Thymus (tissue), 11 donors: ENCODE data around the gene PATJ. TPM values are rescaled to one million over a fixed set of nuclear protein-coding genes. Genes with fewer than 3 reads are reported as not detected.

Source experiments
- DNase-seq, 9 donors: peaks; one replicate each; pipeline ENCODE4 v3.0.0-alpha.2; 2013; ENCODE audit warnings: low spot score in 9 of 9, low read depth in 6 of 9, missing footprints in 1 of 9
- H3K27ac ChIP-seq, 2 donors: one replicate each; pipeline ENCODE4 v1.5.1; 2013; ENCODE audit warnings: control low read depth in 1 of 2, low read depth in 1 of 2, low read length in 1 of 2, mild to moderate bottlenecking in 1 of 2, moderate library complexity in 1 of 2
- H3K27me3 ChIP-seq, 2 donors: one replicate each; pipeline ENCODE4 v1.5.1; 2013; ENCODE audit warnings: low read length in 1 of 2; ENCODE audit not compliant: control insufficient read depth in 2 of 2, insufficient read depth in 1 of 2
- H3K36me3 ChIP-seq, 2 donors: one replicate each; pipeline ENCODE4 v1.5.1; 2013; ENCODE audit warnings: low read length in 1 of 2, mild to moderate bottlenecking in 1 of 2, moderate library complexity in 1 of 2; ENCODE audit not compliant: control insufficient read depth in 2 of 2, insufficient read depth in 2 of 2
- H3K4me1 ChIP-seq, 2 donors: one replicate each; pipeline ENCODE4 v1.5.1; 2013; ENCODE audit warnings: low read length in 2 of 2; ENCODE audit not compliant: control insufficient read depth in 2 of 2, insufficient read depth in 2 of 2
- H3K4me3 ChIP-seq, 2 donors: one replicate each; pipeline ENCODE4 v1.5.1; 2013; ENCODE audit warnings: low read length in 2 of 2, control low read depth in 1 of 2, mild to moderate bottlenecking in 1 of 2
- H3K9me3 ChIP-seq, 2 donors: one replicate each; pipeline ENCODE4 v1.5.1; 2013; ENCODE audit warnings: low read length in 1 of 2, mild to moderate bottlenecking in 1 of 2; ENCODE audit not compliant: control insufficient read depth in 2 of 2, insufficient read depth in 1 of 2
- WGBS: extraction: QIAGEN DNeasy Blood & Tissue Kit; methylation state at CpG from one replicate; pipeline ENCODE4 v1.1.7; 2013; 5-methylcytosine and 5-hydroxymethylcytosine counted together
- polyA plus RNA-seq: library from polyadenylated mRNA; stranded (reverse); fragments of 200-250 nt; gene quantifications from one replicate; pipeline ENCODE4 v1.2.3, GENCODE V29; 2013
- total RNA-seq: library from RNA; stranded (reverse); fragments of 120-200 nt; gene quantifications from one replicate; pipeline ENCODE4 v1.2.4, GENCODE V29; 2013
- donor health status: healthy.

PATJ gene
- total and polyA plus RNA-seq, 2 donors = 8.6 to 12.4 TPM

GRCh38 chr1:62029704-62030103 lies 287.4 kb downstream of the PATJ start:
- no peak overlapping the region for H3K27ac ChIP-seq
- H3K36me3 ChIP-seq = no peaks in the 10 kb centered on the region
- DNase-seq = no peak
- H3K9me3 ChIP-seq = no peaks in the 10 kb centered on the region
- 95% methylated on average over 2 of the region's 2 CpGs for WGBS
- H3K4me1 ChIP-seq = no peaks in the 10 kb centered on the region
- no peaks in the 10 kb centered on the region for H3K27me3 ChIP-seq
- no peak overlapping the region for H3K4me3 ChIP-seq

- no peak for DNase-seq
- 73% methylated on average over 4 of the region's 4 CpGs for WGBS
- Histone ChIP-seq H3K9me3 (no peaks in the 10 kb centered on the region), H3K4me3 (no peak overlapping the region), H3K36me3 (no peaks in the 10 kb centered on the region), H3K4me1 (no peaks in the 10 kb centered on the region), H3K27ac (no peak overlapping the region), H3K27me3 (no peaks in the 10 kb centered on the region)
Observed at GRCh38 chr1:62034790-62035189, 292.5 kb downstream of the PATJ start.

GRCh38 chr1:62037274-62037673 lies 295.0 kb downstream of the PATJ start:
- Histone ChIP-seq H3K27ac (no peak overlapping the region), H3K4me3 (no peak overlapping the region), H3K4me1 (no peaks in the 10 kb centered on the region), H3K36me3 (no peaks in the 10 kb centered on the region), H3K27me3 (no peaks in the 10 kb centered on the region), H3K9me3 (no peaks in the 10 kb centered on the region)
- WGBS = 90% methylated on average over 1 of the region's 1 CpG
- no peak for DNase-seq

- Histone ChIP-seq H3K4me1 (no peaks in the 10 kb centered on the region), H3K4me3 (no peak overlapping the region), H3K9me3 (no peaks in the 10 kb centered on the region), H3K27me3 (no peaks in the 10 kb centered on the region), H3K27ac (no peak overlapping the region), H3K36me3 (no peaks in the 10 kb centered on the region)
- WGBS = 97% methylated on average over 7 of the region's 7 CpGs
- DNase-seq = no peak
Observed at GRCh38 chr1:62038594-62039284, 296.5 kb downstream of the PATJ start.

GRCh38 chr1:62040450-62040849 lies 298.2 kb downstream of the PATJ start:
- DNase-seq = no peak
- Histone ChIP-seq H3K36me3 (no peaks in the 10 kb centered on the region), H3K27me3 (no peaks in the 10 kb centered on the region), H3K9me3 (no peaks in the 10 kb centered on the region), H3K4me3 (no peak overlapping the region), H3K27ac (no peak overlapping the region), H3K4me1 (no peaks in the 10 kb centered on the region)
- 48% methylated on average over 2 of the region's 2 CpGs for WGBS

GRCh38 chr1:62040973-62041372 lies 298.7 kb downstream of the PATJ start:
- H3K4me3 ChIP-seq = no peak overlapping the region
- no peaks in the 10 kb centered on the region for H3K4me1 ChIP-seq
- H3K27me3 ChIP-seq = no peaks in the 10 kb centered on the region
- H3K9me3 ChIP-seq = no peaks in the 10 kb centered on the region
- no peaks in the 10 kb centered on the region for H3K36me3 ChIP-seq
- H3K27ac ChIP-seq = no peak overlapping the region
- no peak for DNase-seq

- Histone ChIP-seq H3K27me3 (no peaks in the 10 kb centered on the region), H3K4me3 (no peak overlapping the region), H3K36me3 (no peaks in the 10 kb centered on the region), H3K9me3 (no peaks in the 10 kb centered on the region), H3K27ac (no peak overlapping the region), H3K4me1 (no peaks in the 10 kb centered on the region)
- no peak for DNase-seq
Observed at GRCh38 chr1:62043154-62043553, 300.9 kb downstream of the PATJ start.

GRCh38 chr1:62045574-62045973 lies 303.3 kb downstream of the PATJ start:
- H3K4me3 ChIP-seq = no peak overlapping the region

GRCh38 chr1:62046927-62047326 lies 304.6 kb downstream of the PATJ start:
- Histone ChIP-seq H3K27ac (no peak overlapping the region), H3K9me3 (no peaks in the 10 kb centered on the region), H3K4me1 (no peaks in the 10 kb centered on the region), H3K27me3 (no peaks in the 10 kb centered on the region), H3K4me3 (no peak overlapping the region), H3K36me3 (no peaks in the 10 kb centered on the region)
- DNase-seq = no peak
- 98% methylated on average over 7 of the region's 7 CpGs for WGBS

More at GRCh38 chr1:62045574-62045973, 303.3 kb downstream of the PATJ start:
- WGBS = 24% methylated on average over 6 of the region's 6 CpGs
- Histone ChIP-seq H3K27me3 (no peaks in the 10 kb centered on the region), H3K36me3 (no peaks in the 10 kb centered on the region), H3K9me3 (no peaks in the 10 kb centered on the region), H3K4me1 (no peaks in the 10 kb centered on the region), H3K27ac (peak overlapping the region in 1 of 2 donors; percentile 55)
- peak in 1 of 9 donors; percentile 10 for DNase-seq
